ENCODE results near the gene SEMA4D. TPM values are rescaled to one million over a fixed set of nuclear protein-coding genes. Genes with fewer than 3 reads are reported as not detected.

Gene SEMA4D
- total RNA-seq, 4 donors from 2014 or later, result 31.1 to 59.2 (median 42.1) TPM

DNA sequence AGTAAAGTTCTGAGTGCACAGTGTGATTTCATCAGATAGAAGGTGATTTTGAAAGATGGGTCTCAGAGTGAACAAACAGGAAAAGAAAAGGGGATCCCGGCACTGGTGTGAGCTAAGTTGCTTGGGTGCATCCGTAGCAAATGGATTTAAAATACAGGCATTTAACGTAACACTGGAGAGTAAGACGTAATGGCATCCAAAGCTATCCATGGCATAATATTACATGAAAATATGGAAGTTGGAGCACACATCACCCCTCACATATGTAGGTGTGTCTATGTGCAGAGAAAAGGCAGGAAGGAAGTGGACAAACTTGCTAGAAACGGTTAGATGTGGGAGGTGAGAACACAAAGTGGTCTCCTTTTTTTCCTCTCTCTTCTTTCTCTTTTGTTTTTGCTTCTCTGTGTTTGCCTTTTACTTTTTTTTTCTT lies 38.2 kb upstream of the SEMA4D start:
- intact Hi-C loops (cut with DNase I; ENCODE audit: low total_unique reads), result no loop called here
- no peak for DNase-seq (ENCODE audit: low spot score in 2 of 2)
- WGBS, 2 donors, result 68 to 76% methylated on average over 5 of the region's 5 CpGs
- no peak overlapping the region for H3K4me3 ChIP-seq (ENCODE audit: low read depth, poor library complexity, severe bottlenecking)
- TF ChIP-seq, protein P1, sequence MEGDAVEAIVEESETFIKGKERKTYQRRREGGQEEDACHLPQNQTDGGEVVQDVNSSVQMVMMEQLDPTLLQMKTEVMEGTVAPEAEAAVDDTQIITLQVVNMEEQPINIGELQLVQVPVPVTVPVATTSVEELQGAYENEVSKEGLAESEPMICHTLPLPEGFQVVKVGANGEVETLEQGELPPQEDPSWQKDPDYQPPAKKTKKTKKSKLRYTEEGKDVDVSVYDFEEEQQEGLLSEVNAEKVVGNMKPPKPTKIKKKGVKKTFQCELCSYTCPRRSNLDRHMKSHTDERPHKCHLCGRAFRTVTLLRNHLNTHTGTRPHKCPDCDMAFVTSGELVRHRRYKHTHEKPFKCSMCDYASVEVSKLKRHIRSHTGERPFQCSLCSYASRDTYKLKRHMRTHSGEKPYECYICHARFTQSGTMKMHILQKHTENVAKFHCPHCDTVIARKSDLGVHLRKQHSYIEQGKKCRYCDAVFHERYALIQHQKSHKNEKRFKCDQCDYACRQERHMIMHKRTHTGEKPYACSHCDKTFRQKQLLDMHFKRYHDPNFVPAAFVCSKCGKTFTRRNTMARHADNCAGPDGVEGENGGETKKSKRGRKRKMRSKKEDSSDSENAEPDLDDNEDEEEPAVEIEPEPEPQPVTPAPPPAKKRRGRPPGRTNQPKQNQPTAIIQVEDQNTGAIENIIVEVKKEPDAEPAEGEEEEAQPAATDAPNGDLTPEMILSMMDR (IDR thresholded peaks at IDR 0.05), result no peak
- no peak for TF ChIP-seq POLR2A (IDR thresholded peaks at IDR 0.05)

GRCh38 chr9:89535461-89535860 lies 37.5 kb upstream of the SEMA4D start:
- WGBS, 2 donors, result 84 to 93% methylated on average over 3 of the region's 3 CpGs
- TF ChIP-seq POLR2A (IDR thresholded peaks at IDR 0.05), result no peak
- TF ChIP-seq, protein P1 (IDR thresholded peaks at IDR 0.05), result no peak
- no peak overlapping the region for H3K4me3 ChIP-seq (ENCODE audit: low read depth, poor library complexity, severe bottlenecking)
- intact Hi-C loops (cut with DNase I; ENCODE audit: low total_unique reads), result no loop called here
- DNase-seq (ENCODE audit: low spot score in 2 of 2), result no peak

DNA sequence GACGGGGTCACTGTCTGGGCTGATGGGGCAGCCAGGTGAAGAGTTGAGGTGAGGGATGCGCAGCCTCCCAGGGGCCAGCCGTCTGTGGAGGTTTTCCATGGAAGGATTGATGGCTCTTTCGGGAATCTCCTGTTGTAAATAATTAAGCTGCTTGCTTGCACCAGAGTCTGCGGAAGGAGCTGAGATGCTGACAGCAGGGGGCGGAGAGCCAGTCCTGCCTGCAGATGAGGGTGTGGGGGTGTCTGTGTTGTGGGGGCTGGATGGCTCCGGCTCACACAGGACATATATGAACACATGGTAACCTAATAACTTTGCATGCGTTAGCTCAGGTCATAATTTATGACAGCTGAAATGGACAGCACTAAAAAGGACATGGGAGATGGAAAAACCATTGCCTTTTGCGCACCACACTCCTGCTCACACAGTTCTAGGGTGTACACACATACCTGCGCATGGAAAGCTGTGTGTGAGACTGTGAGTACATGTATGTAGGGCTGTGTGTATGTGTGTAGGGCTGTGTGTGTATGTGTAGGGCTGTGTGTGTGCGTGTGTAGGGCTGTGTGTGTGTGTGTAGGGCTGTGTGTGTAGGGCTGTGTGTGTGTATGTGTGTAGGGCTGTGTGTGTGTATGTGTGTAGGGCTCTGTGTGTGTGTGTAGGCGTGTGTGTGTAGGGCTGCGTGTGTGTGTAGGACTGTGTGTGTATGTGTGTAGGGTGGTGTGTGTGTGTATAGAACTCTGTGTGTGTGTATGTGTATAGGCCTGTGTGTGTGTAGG lies 36.8 kb upstream of the SEMA4D start:
- TF ChIP-seq, protein P1 (IDR thresholded peaks at IDR 0.05), result no peak
- DNase-seq (ENCODE audit: low spot score in 2 of 2), result no peak
- intact Hi-C loops (cut with DNase I; ENCODE audit: low total_unique reads), result no loop called here
- no peak overlapping the region for H3K4me3 ChIP-seq (ENCODE audit: low read depth, poor library complexity, severe bottlenecking)
- WGBS, 2 donors, result 80 to 81% methylated on average over 13 of the region's 13 CpGs

GRCh38 chr9:89533411-89534095 lies 35.6 kb upstream of the SEMA4D start:
- TF ChIP-seq POLR2A (IDR thresholded peaks at IDR 0.05), result no peak
- TF ChIP-seq, protein P1 (IDR thresholded peaks at IDR 0.05), result no peak
- intact Hi-C loops (cut with DNase I; ENCODE audit: low total_unique reads), result no loop called here
- no peak for DNase-seq (ENCODE audit: low spot score in 2 of 2)
- H3K4me3 ChIP-seq (ENCODE audit: low read depth, poor library complexity, severe bottlenecking), result no peak overlapping the region
- WGBS, 2 donors, result 65 to 68% methylated on average over 10 of the region's 10 CpGs

DNA sequence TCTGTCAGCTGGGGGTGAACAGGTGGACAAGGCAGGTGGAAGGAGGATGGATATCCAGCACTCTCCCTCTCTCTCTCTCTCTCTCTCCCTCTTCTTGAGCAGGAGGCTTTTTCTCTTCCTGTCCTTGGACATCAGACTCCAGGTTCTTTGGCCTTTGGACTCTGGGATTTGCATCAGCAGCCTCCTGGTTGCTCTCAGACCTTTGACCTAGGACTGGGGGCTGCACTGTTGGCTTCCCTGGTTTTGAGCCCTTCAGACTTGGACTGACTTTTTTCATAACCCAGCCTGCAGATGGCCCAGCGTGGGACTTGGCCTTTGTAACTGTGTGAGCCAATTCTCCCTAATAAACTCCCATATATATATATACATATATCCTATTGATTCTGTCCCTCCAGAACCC lies 35.0 kb upstream of the SEMA4D start:
- intact Hi-C loops (cut with DNase I; ENCODE audit: low total_unique reads), result no loop called here
- 85 to 86% methylated on average over 1 of the region's 1 CpG for WGBS, 2 donors
- no peak for DNase-seq (ENCODE audit: low spot score in 2 of 2)
- no peak overlapping the region for H3K4me3 ChIP-seq (ENCODE audit: low read depth, poor library complexity, severe bottlenecking)
- TF ChIP-seq, protein P1 (IDR thresholded peaks at IDR 0.05), result no peak
- TF ChIP-seq POLR2A (IDR thresholded peaks at IDR 0.05), result no peak
